T-helper 2 cell treated with Interferon-gamma antibody and Interleukin-4, amounts not matched to agents 100 ng/mL and 5 ng/mL, for 36 hours (primary cell): ENCODE measurements around the gene UNC93A. TPM values are rescaled to one million over a fixed set of nuclear protein-coding genes. Genes with fewer than 3 reads are reported as not detected.
"Not testable (repeated sequence)": the region's sequence is repeated elsewhere in the genome, so short reads cannot be mapped to it uniquely, and the experiment has no call there.

Source experiments
- intact Hi-C: fragments of 100-400 bp; cut with micrococcal nuclease; formaldehyde crosslinking; loops from one replicate; pipeline ENCODE4 v1.15.1; 2023
- total RNA-seq: library from RNA; stranded (reverse); gene quantifications from 2 replicates; pipeline ENCODE4 v1.2.3, GENCODE V29; 2022

The UNC93A gene
- total RNA-seq, 1 donor from 2014 or later = not detected

GRCh38 chr6:167270499-167271311, 20.4 kb upstream of the UNC93A start:
- intact Hi-C loops = loop anchor here (10.0 kb wide), 1 partner anchor 46 kb away; no protein-coding TSS in a partner anchor

- intact Hi-C loops = loop anchor here (10.0 kb wide), 1 partner anchor 47 kb away; no protein-coding TSS in a partner anchor
Measured at GRCh38 chr6:167272151-167272550, 19.0 kb upstream of the UNC93A start.

- intact Hi-C loops = loop anchor here (10.0 kb wide), 1 partner anchor 48 kb away; no protein-coding TSS in a partner anchor
Measured at GRCh38 chr6:167272696-167273379, 18.3 kb upstream of the UNC93A start.

GRCh38 chr6:167274270-167274669, 16.8 kb upstream of the UNC93A start:
- intact Hi-C loops = loop anchor here (10.0 kb wide), 1 partner anchor 49 kb away; no protein-coding TSS in a partner anchor

- intact Hi-C loops = loop anchor here (10.0 kb wide), 1 partner anchor 50 kb away; no protein-coding TSS in a partner anchor
Measured at GRCh38 chr6:167275001-167275400, 16.1 kb upstream of the UNC93A start.

GRCh38 chr6:167275436-167275835, 15.7 kb upstream of the UNC93A start:
- intact Hi-C loops = loop anchor here (10.0 kb wide), 1 partner anchor 51 kb away; no protein-coding TSS in a partner anchor

- intact Hi-C loops = loop anchor here (10.0 kb wide), 1 partner anchor 52 kb away; no protein-coding TSS in a partner anchor
Measured at GRCh38 chr6:167276772-167277533, 14.2 kb upstream of the UNC93A start.

GRCh38 chr6:167278173-167278940, 12.8 kb upstream of the UNC93A start:
- intact Hi-C loops = loop anchor here (10.0 kb wide), 1 partner anchor 54 kb away; no protein-coding TSS in a partner anchor

- intact Hi-C loops = loop anchor here (10.0 kb wide), 1 partner anchor 55 kb away; no protein-coding TSS in a partner anchor
Measured at GRCh38 chr6:167279766-167280446, 11.2 kb upstream of the UNC93A start.

- intact Hi-C loops = not testable (repeated sequence)
Measured at GRCh38 chr6:167280466-167280865, 10.6 kb upstream of the UNC93A start.

- intact Hi-C loops = no loop called here
Measured at GRCh38 chr6:167282165-167282564, 8.9 kb upstream of the UNC93A start.

- intact Hi-C loops = not testable (repeated sequence)
Measured at GRCh38 chr6:167284565-167284964, 6.5 kb upstream of the UNC93A start.

GRCh38 chr6:167285077-167285770, 5.9 kb upstream of the UNC93A start:
- intact Hi-C loops = no loop called here

- intact Hi-C loops = no loop called here
Measured at GRCh38 chr6:167287513-167288048, 3.5 kb upstream of the UNC93A start.

GRCh38 chr6:167288591-167289225, 2.4 kb upstream of the UNC93A start:
- intact Hi-C loops = not testable (repeated sequence)

- intact Hi-C loops = not testable (repeated sequence)
Measured at GRCh38 chr6:167289291-167289690, 1.8 kb upstream of the UNC93A start.

GRCh38 chr6:167291623-167292300, 647 bp downstream of the UNC93A start:
- intact Hi-C loops = no loop called here
